Panc1 (cell line): ENCODE measurements around the gene MROH2A. TPM values are rescaled to one million over a fixed set of nuclear protein-coding genes. Genes with fewer than 3 reads are reported as not detected.

Experiments used
- ATAC-seq: fragments of 200-7000 bp; cut with Tn5 transposase; 2 replicates; pipeline ENCODE4 v1.9.1; 2020; ENCODE audit warnings: mild to moderate bottlenecking, moderate library complexity
- BruUV-seq: library from RNA; stranded (reverse); fragments of 400-500 nt; replicated peaks from 2 replicates; lab custom pipeline; 2021; lab: Mats Ljungman, UMichigan
- CTCF ChIA-PET: fragments of 300-600 bp; sonication (Branson Sonifier 250); formaldehyde crosslinking; loops from one replicate; lab custom pipeline; 2022; ENCODE audit warnings: antibody characterized with exemption; lab: Charles Lee
- POLR2A ChIA-PET: fragments of 300-600 bp; sonication (Branson Sonifier 250); formaldehyde crosslinking; loops from one replicate; lab custom pipeline; 2022; ENCODE audit warnings: antibody characterized with exemption; lab: Charles Lee
- DNase-seq: peaks from one replicate; pipeline ENCODE4 v3.0.0-alpha.2; 2010; ENCODE audit warnings: low read depth, low spot score
- H3K27ac ChIP-seq: 2 replicates; pipeline ENCODE4 v1.5.1; 2011; ENCODE audit warnings: mild to moderate bottlenecking, low read length, inconsistent platforms
- H3K27me3 ChIP-seq: fragments of 200-500 bp; sonication (Bioruptor generic); 2 replicates; pipeline ENCODE4 v1.6.0; 2014; ENCODE audit warnings: low read length, inconsistent platforms; ENCODE audit not compliant: control insufficient read depth, insufficient read depth
- H3K36me3 ChIP-seq: fragments of 200-500 bp; sonication (Bioruptor generic); 2 replicates; pipeline ENCODE4 v1.5.1; 2014; ENCODE audit warnings: inconsistent platforms, mild to moderate bottlenecking, low read length, moderate library complexity; ENCODE audit not compliant: control insufficient read depth, insufficient read depth
- H3K4me1 ChIP-seq: 2 replicates; pipeline ENCODE4 v1.5.1; 2011; ENCODE audit warnings: inconsistent platforms, mild to moderate bottlenecking, low read length, moderate library complexity; ENCODE audit not compliant: control insufficient read depth, insufficient read depth
- H3K4me3 ChIP-seq, 2 experiments: 2 replicates each; pipeline ENCODE4 v1.5.1; 2011 to 2012; ENCODE audit warnings: low read depth in 2 of 2, low read length in 2 of 2, mild to moderate bottlenecking in 2 of 2, inconsistent platforms in 1 of 2, moderate library complexity in 1 of 2
- H3K9me3 ChIP-seq: fragments of 200-500 bp; sonication (Bioruptor generic); 2 replicates; pipeline ENCODE4 v1.5.1; 2014; ENCODE audit warnings: low read depth, mild to moderate bottlenecking, inconsistent platforms, low read length, moderate library complexity; ENCODE audit not compliant: control insufficient read depth, insufficient read depth
- POLR2AphosphoS5 ChIP-seq: IDR thresholded peaks from 2 replicates; pipeline ENCODE4 v1.6.1; 2012; ENCODE audit warnings: mild to moderate bottlenecking, low read depth, low read length, moderate library complexity
- SIN3A ChIP-seq: IDR thresholded peaks from 2 replicates; pipeline ENCODE4 v1.6.1; 2012; ENCODE audit warnings: low read depth, mild to moderate bottlenecking, low read length, moderate library complexity, borderline replicate concordance; ENCODE audit not compliant: insufficient read depth
- TCF7L2 ChIP-seq: IDR thresholded peaks from 2 replicates; pipeline ENCODE4 v1.6.1; 2011; ENCODE audit warnings: mild to moderate bottlenecking, low read depth, low read length, inconsistent platforms
- in situ Hi-C: cut with HindIII; loops from 2 replicates; pipeline ENCODE4 v1.10.0; 2016; ENCODE audit warnings: low sequenced_read_pairs, low pct_unique_long_range_greater_than_20kb
- intact Hi-C: fragments of 100-400 bp; cut with micrococcal nuclease; formaldehyde crosslinking; loops from one replicate; pipeline ENCODE4 v1.10.0; 2022; ENCODE audit not compliant: unreplicated experiment
- total RNA-seq: library from RNA; stranded (reverse); gene quantifications from one replicate; pipeline ENCODE4 v1.2.1, GENCODE V29; 2021; ENCODE audit not compliant: unreplicated experiment
- TF ChIP-seq, protein P1 (sequence below), 2 experiments: IDR thresholded peaks; 2 replicates each; pipeline ENCODE4 v1.6.1; 2011 to 2012; ENCODE audit warnings: low read depth in 2 of 2, control low read depth in 1 of 2, low read length in 1 of 2, mild to moderate bottlenecking in 1 of 2, moderate library complexity in 1 of 2; ENCODE audit not compliant: insufficient read depth in 1 of 2
- TF ChIP-seq, protein P2 (sequence below): fragments of 450-650 bp; IDR thresholded peaks from 2 replicates; pipeline ENCODE4 v1.5.1; 2017; ENCODE audit warnings: mild to moderate bottlenecking

The MROH2A gene
- total RNA-seq, 1 experiment from 2014 or later, result not detected

DNA sequence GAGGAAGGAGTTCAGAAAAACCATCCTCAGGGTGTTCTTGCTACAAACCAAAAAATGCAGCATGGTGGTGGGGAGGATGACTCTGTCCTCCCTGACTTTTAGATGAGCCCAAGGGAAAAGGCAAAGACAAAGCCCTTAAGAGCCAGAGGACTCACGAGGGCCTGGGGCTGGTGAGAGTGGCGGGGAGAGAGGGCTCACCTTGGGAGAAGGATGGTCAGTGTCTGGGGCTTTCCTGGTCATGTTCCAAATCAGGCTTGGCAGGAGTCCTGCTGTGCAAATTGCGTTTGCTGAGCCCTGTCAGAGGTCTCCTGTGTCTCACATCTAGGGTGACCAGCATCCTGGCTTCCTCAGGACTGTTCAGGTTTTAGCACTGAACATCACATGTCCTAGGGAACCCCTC lies 13.4 kb upstream of the MROH2A start:
- Histone ChIP-seq H3K4me1 (no peaks in the 10 kb centered on the region), H3K27me3 (peaks cover 4% of the 10 kb centered on the region; the same call in 1 of the 2 replicates), H3K4me3 (no peak overlapping the region), H3K27ac (no peak overlapping the region), H3K9me3 (no peaks in the 10 kb centered on the region), H3K36me3 (no peaks in the 10 kb centered on the region)
- ATAC-seq (no peak), DNase-seq (no peak)
- ChIA-PET POLR2A (no interaction called here), CTCF (no interaction called here)
- no TSS peak for BruUV-seq
- in situ Hi-C loops (no loop called here), intact Hi-C loops (no loop called here)
- TF ChIP-seq TCF7L2 (no peak), POLR2AphosphoS5 (no peak), SIN3A (no peak)
- TF ChIP-seq, protein P1, sequence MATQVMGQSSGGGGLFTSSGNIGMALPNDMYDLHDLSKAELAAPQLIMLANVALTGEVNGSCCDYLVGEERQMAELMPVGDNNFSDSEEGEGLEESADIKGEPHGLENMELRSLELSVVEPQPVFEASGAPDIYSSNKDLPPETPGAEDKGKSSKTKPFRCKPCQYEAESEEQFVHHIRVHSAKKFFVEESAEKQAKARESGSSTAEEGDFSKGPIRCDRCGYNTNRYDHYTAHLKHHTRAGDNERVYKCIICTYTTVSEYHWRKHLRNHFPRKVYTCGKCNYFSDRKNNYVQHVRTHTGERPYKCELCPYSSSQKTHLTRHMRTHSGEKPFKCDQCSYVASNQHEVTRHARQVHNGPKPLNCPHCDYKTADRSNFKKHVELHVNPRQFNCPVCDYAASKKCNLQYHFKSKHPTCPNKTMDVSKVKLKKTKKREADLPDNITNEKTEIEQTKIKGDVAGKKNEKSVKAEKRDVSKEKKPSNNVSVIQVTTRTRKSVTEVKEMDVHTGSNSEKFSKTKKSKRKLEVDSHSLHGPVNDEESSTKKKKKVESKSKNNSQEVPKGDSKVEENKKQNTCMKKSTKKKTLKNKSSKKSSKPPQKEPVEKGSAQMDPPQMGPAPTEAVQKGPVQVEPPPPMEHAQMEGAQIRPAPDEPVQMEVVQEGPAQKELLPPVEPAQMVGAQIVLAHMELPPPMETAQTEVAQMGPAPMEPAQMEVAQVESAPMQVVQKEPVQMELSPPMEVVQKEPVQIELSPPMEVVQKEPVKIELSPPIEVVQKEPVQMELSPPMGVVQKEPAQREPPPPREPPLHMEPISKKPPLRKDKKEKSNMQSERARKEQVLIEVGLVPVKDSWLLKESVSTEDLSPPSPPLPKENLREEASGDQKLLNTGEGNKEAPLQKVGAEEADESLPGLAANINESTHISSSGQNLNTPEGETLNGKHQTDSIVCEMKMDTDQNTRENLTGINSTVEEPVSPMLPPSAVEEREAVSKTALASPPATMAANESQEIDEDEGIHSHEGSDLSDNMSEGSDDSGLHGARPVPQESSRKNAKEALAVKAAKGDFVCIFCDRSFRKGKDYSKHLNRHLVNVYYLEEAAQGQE (IDR thresholded peaks at IDR 0.05; ENCODE audit: insufficient read depth in 1 of 2, low read depth in 2 of 2, low read length in 1 of 2), result no peak
- TF ChIP-seq, protein P2, sequence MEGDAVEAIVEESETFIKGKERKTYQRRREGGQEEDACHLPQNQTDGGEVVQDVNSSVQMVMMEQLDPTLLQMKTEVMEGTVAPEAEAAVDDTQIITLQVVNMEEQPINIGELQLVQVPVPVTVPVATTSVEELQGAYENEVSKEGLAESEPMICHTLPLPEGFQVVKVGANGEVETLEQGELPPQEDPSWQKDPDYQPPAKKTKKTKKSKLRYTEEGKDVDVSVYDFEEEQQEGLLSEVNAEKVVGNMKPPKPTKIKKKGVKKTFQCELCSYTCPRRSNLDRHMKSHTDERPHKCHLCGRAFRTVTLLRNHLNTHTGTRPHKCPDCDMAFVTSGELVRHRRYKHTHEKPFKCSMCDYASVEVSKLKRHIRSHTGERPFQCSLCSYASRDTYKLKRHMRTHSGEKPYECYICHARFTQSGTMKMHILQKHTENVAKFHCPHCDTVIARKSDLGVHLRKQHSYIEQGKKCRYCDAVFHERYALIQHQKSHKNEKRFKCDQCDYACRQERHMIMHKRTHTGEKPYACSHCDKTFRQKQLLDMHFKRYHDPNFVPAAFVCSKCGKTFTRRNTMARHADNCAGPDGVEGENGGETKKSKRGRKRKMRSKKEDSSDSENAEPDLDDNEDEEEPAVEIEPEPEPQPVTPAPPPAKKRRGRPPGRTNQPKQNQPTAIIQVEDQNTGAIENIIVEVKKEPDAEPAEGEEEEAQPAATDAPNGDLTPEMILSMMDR, result no peak

DNA sequence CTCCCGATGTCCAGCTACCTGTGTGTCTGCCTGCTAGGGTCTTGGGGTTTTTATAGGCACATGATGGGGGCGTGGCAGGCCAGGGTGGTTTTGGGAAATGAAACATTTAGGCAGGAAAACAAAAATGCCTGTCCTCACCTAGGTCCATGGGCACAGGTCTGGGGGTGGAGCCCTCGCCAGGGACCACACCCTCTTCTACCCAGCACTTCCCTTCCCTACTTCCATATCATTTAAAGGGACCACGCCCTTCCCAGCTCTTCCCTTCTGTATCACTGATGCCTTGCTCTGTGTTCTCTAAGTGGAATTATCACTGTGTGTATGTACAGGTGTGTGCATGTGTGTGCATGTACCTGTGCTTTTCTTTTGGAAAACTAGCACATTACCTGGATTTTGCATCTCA lies 11.7 kb upstream of the MROH2A start:
- ChIA-PET POLR2A (no interaction called here), CTCF (no interaction called here)
- DNase-seq, result no peak
- in situ Hi-C loops (no loop called here), intact Hi-C loops (no loop called here)
- H3K27ac ChIP-seq, result no peak overlapping the region
- no peaks in the 10 kb centered on the region for H3K9me3 ChIP-seq
- H3K27me3 ChIP-seq, result peaks cover 4% of the 10 kb centered on the region; the same call in 1 of the 2 replicates
- no peak for TF ChIP-seq TCF7L2
- TF ChIP-seq SIN3A, result no peak
- TF ChIP-seq, protein P2, result no peak
- TF ChIP-seq, protein P1 (IDR thresholded peaks at IDR 0.05; ENCODE audit: insufficient read depth in 1 of 2, low read depth in 2 of 2, low read length in 1 of 2), result no peak
- no peak for TF ChIP-seq POLR2AphosphoS5
- no peak overlapping the region for H3K4me3 ChIP-seq
- BruUV-seq, result no TSS peak
- H3K4me1 ChIP-seq, result no peaks in the 10 kb centered on the region
- no peaks in the 10 kb centered on the region for H3K36me3 ChIP-seq
- no peak for ATAC-seq
